Activated B cell treated with CpG ODN at 0.5 μM for 24 hours (primary cell): ENCODE data around the gene FAM83D. TPM values are rescaled to one million over a fixed set of nuclear protein-coding genes. Genes with fewer than 3 reads are reported as not detected.
"Not testable (repeated sequence)": the region's sequence is repeated elsewhere in the genome, so short reads cannot be mapped to it uniquely, and the experiment has no call there.

ENCODE experiments used
- ATAC-seq: fragments of 200-7000 bp; cut with Tn5 transposase; one replicate; pipeline ENCODE4 v1.10.0; 2021; ENCODE audit warnings: low read depth, mild to moderate bottlenecking, moderate library complexity
- CTCF ChIA-PET: fragments of 350-600 bp; sonication (Branson Sonifier 250); formaldehyde crosslinking; loops from one replicate; lab custom pipeline; 2021; ENCODE audit warnings: antibody characterized with exemption; lab: Charles Lee
- POLR2A ChIA-PET: fragments of 350-600 bp; sonication (Branson Sonifier 250); formaldehyde crosslinking; loops from one replicate; lab custom pipeline; 2021; ENCODE audit warnings: antibody characterized with exemption; lab: Charles Lee
- DNase-seq: peaks from one replicate; pipeline ENCODE4 v3.0.0; 2022
- H3K27ac Mint-ChIP-seq: one replicate; pipeline ENCODE4 v1.8.0; 2020; ENCODE audit warnings: mixed read lengths
- H3K27me3 Mint-ChIP-seq: one replicate; pipeline ENCODE4 v1.8.0; 2021; ENCODE audit warnings: mixed read lengths
- H3K36me3 Mint-ChIP-seq: one replicate; pipeline ENCODE4 v1.8.0; 2021; ENCODE audit warnings: low read depth, mixed read lengths
- H3K4me1 Mint-ChIP-seq: one replicate; pipeline ENCODE4 v1.8.0; 2021; ENCODE audit warnings: mixed read lengths
- H3K4me3 Mint-ChIP-seq: one replicate; pipeline ENCODE4 v1.8.0; 2020; ENCODE audit warnings: mild to moderate bottlenecking, mixed read lengths
- H3K9me3 Mint-ChIP-seq: one replicate; pipeline ENCODE4 v1.8.0; 2020; ENCODE audit warnings: mixed read lengths
- CTCF ChIP-seq: fragments of 200-600 bp; IDR thresholded peaks from one replicate; pipeline ENCODE4 v1.8.0; 2022; ENCODE audit warnings: antibody characterized with exemption, mild to moderate bottlenecking
- intact Hi-C: fragments of 100-400 bp; cut with micrococcal nuclease; formaldehyde crosslinking; loops from one replicate; pipeline ENCODE4 v1.15.1; 2024
- total RNA-seq: library from RNA; stranded (reverse); gene quantifications from 2 replicates; pipeline ENCODE4 v1.2.3, GENCODE V29; 2022

The FAM83D gene
- total RNA-seq, 1 donor from 2014 or later, result 1.2 TPM

DNA sequence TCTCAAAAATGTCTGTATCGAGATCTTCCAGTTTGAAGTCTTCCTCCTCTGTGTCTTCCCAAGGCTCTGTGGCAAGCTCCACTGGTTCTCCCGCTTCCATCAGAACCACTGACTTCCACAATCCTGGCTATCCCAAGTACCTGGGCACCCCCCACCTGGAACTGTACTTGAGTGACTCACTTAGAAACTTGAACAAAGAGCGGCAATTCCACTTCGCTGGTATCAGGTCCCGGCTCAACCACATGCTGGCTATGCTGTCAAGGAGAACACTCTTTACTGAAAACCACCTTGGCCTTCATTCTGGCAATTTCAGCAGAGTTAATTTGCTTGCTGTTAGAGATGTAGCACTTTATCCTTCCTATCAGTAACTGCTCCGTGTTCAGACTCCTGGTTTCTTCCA is 25.9 kb downstream of the FAM83D start:
- ChIA-PET CTCF (no interaction called here), POLR2A (no interaction called here)
- TF ChIP-seq CTCF, result no peak
- no peak for ATAC-seq
- Mint-ChIP-seq H3K27me3 (no peaks in the 10 kb centered on the region), H3K9me3 (no peaks in the 10 kb centered on the region), H3K36me3 (no peaks in the 10 kb centered on the region), H3K4me1 (no peaks in the 10 kb centered on the region), H3K4me3 (no peak overlapping the region), H3K27ac (no peak overlapping the region)
- intact Hi-C loops, result no loop called here
- no peak for DNase-seq

GRCh38 chr20:38953630-38954340 is 27.6 kb downstream of the FAM83D start:
- CTCF ChIA-PET, result no interaction called here
- Mint-ChIP-seq H3K27ac (no peak overlapping the region), H3K36me3 (no peaks in the 10 kb centered on the region)

GRCh38 chr20:38957235-38957876 is 31.1 kb downstream of the FAM83D start:
- intact Hi-C loops, result no loop called here
- peaks cover 2% of the 10 kb centered on the region for H3K36me3 Mint-ChIP-seq
- TF ChIP-seq CTCF, result no peak
- H3K9me3 Mint-ChIP-seq, result no peaks in the 10 kb centered on the region
- CTCF ChIA-PET, result no interaction called here
- no peak for DNase-seq
- no peak for ATAC-seq
- H3K4me3 Mint-ChIP-seq, result no peak overlapping the region
- H3K27ac Mint-ChIP-seq, result no peak overlapping the region
- POLR2A ChIA-PET, result no interaction called here
- no peaks in the 10 kb centered on the region for H3K27me3 Mint-ChIP-seq
- H3K4me1 Mint-ChIP-seq, result peaks cover 10% of the 10 kb centered on the region

More at GRCh38 chr20:38953630-38954340, 27.6 kb downstream of the FAM83D start:
- POLR2A ChIA-PET, result interaction anchor here (0.6 kb wide), 1 partner anchor 1149 kb away, joined by 3 read pairs; no protein-coding TSS in a partner anchor
- no peaks in the 10 kb centered on the region for H3K9me3 Mint-ChIP-seq
- ATAC-seq (no peak), DNase-seq (no peak)
- H3K4me3 Mint-ChIP-seq, result no peak overlapping the region
- no peaks in the 10 kb centered on the region for H3K27me3 Mint-ChIP-seq
- intact Hi-C loops, result no loop called here
- no peak for TF ChIP-seq CTCF
- no peaks in the 10 kb centered on the region for H3K4me1 Mint-ChIP-seq

- POLR2A ChIA-PET, result no interaction called here
- no peaks in the 10 kb centered on the region for H3K27me3 Mint-ChIP-seq
- H3K4me1 Mint-ChIP-seq, result peaks cover 15% of the 10 kb centered on the region
- H3K4me3 Mint-ChIP-seq, result no peak overlapping the region
- ATAC-seq (no peak), DNase-seq (no peak)
- H3K36me3 Mint-ChIP-seq, result peaks cover 5% of the 10 kb centered on the region
- TF ChIP-seq CTCF, result no peak
- intact Hi-C loops, result no loop called here
- CTCF ChIA-PET, result no interaction called here
- H3K9me3 Mint-ChIP-seq, result no peaks in the 10 kb centered on the region
- no peak overlapping the region for H3K27ac Mint-ChIP-seq
Measured at GRCh38 chr20:38957915-38958485, 31.8 kb downstream of the FAM83D start.

GRCh38 chr20:38960187-38960687 is 34.0 kb downstream of the FAM83D start:
- intact Hi-C loops, result loop anchor here (5.0 to 10.0 kb wide), 2 partner anchors 488 to 515 kb away; partner anchors contain the start of gene RALGAPB
- H3K27me3 Mint-ChIP-seq, H3K27ac Mint-ChIP-seq, DNase-seq, POLR2A ChIA-PET, H3K4me3 Mint-ChIP-seq, ATAC-seq, H3K9me3 Mint-ChIP-seq: not testable (repeated sequence)
- H3K4me1 Mint-ChIP-seq, result peaks cover 19% of the 10 kb centered on the region
- CTCF ChIA-PET, result interaction anchor here (1.6 to 3.1 kb wide), 2 partner anchors 34 to 67 kb away, joined by 5 to 15 read pairs; partner anchors contain the start of gene FAM83D
- peaks cover 12% of the 10 kb centered on the region for H3K36me3 Mint-ChIP-seq
